ENCODE results near the gene REXO1. TPM values are rescaled to one million over a fixed set of nuclear protein-coding genes. Genes with fewer than 3 reads are reported as not detected.

The REXO1 gene
- total RNA-seq, 2 donors from 2014 or later, result 41.4 to 46.5 TPM

GRCh38 chr19:1871630-1872029 lies 23.3 kb upstream of the REXO1 start:
- peaks cover 32% of the 10 kb centered on the region for H3K4me1 Mint-ChIP-seq (ENCODE audit: low read depth)
- DNase-seq (no peak), ATAC-seq (replicated peaks in 1 of 2) (no peak)
- no peaks in the 10 kb centered on the region for H3K27me3 Mint-ChIP-seq (ENCODE audit: low read depth)
- H3K36me3 Mint-ChIP-seq (ENCODE audit: insufficient read depth in 2 of 2), result peaks cover 6 to 9% of the 10 kb centered on the region in 2 donors
- H3K27ac Mint-ChIP-seq, result no peak overlapping the region
- H3K4me3 Mint-ChIP-seq, result no peak overlapping the region
- H3K9me3 Mint-ChIP-seq, result no peaks in the 10 kb centered on the region

DNA sequence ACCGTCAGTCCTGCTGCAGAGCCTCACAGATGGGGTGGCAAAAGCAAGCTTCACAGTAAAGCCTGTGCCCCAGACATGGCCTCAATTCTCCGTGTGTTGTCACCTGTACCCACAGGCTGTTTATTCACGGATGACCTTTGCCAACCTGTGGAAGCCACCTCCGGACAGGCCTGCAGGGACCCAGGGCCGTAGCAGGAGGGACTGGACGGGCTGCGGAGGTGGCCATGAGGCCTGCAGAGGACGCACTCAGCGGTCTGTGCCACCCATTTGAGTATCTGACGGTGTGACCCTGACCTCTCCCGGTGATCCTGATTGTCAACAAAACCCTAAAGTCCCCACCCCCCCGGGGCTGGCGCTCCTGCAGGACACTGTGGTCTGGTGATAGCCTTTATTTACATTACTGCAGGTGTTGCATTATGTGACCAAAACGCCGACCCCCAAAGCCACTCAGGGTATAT lies 22.9 kb upstream of the REXO1 start:
- H3K27ac Mint-ChIP-seq, result no peak overlapping the region
- peaks cover 28% of the 10 kb centered on the region for H3K4me1 Mint-ChIP-seq (ENCODE audit: low read depth)
- no peaks in the 10 kb centered on the region for H3K27me3 Mint-ChIP-seq (ENCODE audit: low read depth)
- peaks cover 6 to 9% of the 10 kb centered on the region in 2 donors for H3K36me3 Mint-ChIP-seq (ENCODE audit: insufficient read depth in 2 of 2)
- ATAC-seq (replicated peaks in 1 of 2) (no peak), DNase-seq (no peak)
- H3K9me3 Mint-ChIP-seq, result no peaks in the 10 kb centered on the region
- H3K4me3 Mint-ChIP-seq, result no peak overlapping the region

- H3K27ac Mint-ChIP-seq, result no peak overlapping the region
- no peak for ATAC-seq (replicated peaks in 1 of 2)
- H3K4me3 Mint-ChIP-seq, result no peak overlapping the region
Observed at GRCh38 chr19:1868971-1869370, 20.7 kb upstream of the REXO1 start.

GRCh38 chr19:1867349-1867724 lies 19.1 kb upstream of the REXO1 start:
- Mint-ChIP-seq H3K4me1 (ENCODE audit: low read depth) (peaks cover 11% of the 10 kb centered on the region), H3K27ac (no peak overlapping the region), H3K9me3 (no peaks in the 10 kb centered on the region), H3K36me3 (ENCODE audit: insufficient read depth in 2 of 2) (peaks cover 0 to 7% of the 10 kb centered on the region in 2 donors), H3K27me3 (ENCODE audit: low read depth) (no peaks in the 10 kb centered on the region), H3K4me3 (no peak overlapping the region)
- no peak for DNase-seq
- ATAC-seq (replicated peaks in 1 of 2), result no peak

More at GRCh38 chr19:1868971-1869370, 20.7 kb upstream of the REXO1 start:
- no peak for DNase-seq
- Mint-ChIP-seq H3K36me3 (ENCODE audit: insufficient read depth in 2 of 2) (peaks cover 0 to 7% of the 10 kb centered on the region in 2 donors), H3K27me3 (ENCODE audit: low read depth) (no peaks in the 10 kb centered on the region), H3K4me1 (ENCODE audit: low read depth) (peaks cover 17% of the 10 kb centered on the region), H3K9me3 (no peaks in the 10 kb centered on the region)

- Mint-ChIP-seq H3K27me3 (ENCODE audit: low read depth) (no peaks in the 10 kb centered on the region), H3K4me1 (ENCODE audit: low read depth) (peaks cover 15% of the 10 kb centered on the region), H3K36me3 (ENCODE audit: insufficient read depth in 2 of 2) (peaks cover 0 to 7% of the 10 kb centered on the region in 2 donors), H3K9me3 (no peaks in the 10 kb centered on the region), H3K27ac (no peak overlapping the region), H3K4me3 (no peak overlapping the region)
- DNase-seq, result no peak
- no peak for ATAC-seq (replicated peaks in 1 of 2)
Observed at GRCh38 chr19:1866693-1867348, 18.5 kb upstream of the REXO1 start.

DNA sequence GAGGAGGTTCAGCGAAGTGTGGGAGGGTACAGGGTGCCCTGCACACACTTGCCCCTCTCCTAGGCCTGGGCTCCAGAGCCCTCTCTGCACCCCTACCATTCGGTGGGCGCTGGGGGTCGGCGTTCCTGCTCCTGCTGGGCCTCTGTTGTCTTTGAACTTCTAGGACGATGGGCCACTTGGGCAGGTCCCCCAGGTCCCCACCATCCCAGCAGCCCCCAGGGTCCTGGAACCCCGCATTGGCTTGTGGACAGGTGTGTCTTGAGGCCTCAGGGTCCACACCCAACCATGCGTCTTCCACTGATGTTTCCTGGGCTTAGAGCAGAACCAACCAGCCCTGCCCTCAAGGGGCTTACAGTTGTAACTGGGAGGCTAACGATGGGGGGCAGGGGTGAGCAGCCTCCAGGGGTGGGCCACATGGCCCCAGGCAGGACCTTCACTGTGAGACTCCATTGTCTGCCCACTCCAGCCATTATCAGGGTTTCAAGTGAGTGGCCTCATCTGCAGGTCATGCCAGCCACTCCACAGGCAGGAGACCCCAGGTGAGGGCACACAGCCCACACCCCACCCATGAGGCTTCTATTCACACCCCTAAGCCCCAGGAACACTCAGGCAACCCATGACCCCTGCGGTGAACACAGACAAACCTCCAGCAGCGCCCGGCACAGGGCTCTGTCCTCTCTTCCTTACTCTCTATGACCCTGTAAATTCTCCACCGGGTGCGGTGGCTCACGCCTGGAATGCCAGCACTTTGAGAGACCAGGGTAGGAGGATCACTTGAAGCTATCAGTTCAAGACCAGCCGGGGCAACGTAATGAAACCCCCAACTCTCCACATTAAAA lies 17.1 kb upstream of the REXO1 start:
- Mint-ChIP-seq H3K27me3 (ENCODE audit: low read depth) (no peaks in the 10 kb centered on the region), H3K36me3 (ENCODE audit: insufficient read depth in 2 of 2) (peaks cover 0 to 4% of the 10 kb centered on the region in 2 donors), H3K4me3 (peak overlapping the region; percentile 79 to 84), H3K4me1 (ENCODE audit: low read depth) (peaks cover 21% of the 10 kb centered on the region), H3K27ac (peak overlapping the region; percentile 12), H3K9me3 (no peaks in the 10 kb centered on the region)
- DNase-seq (no peak), ATAC-seq (replicated peaks in 1 of 2) (no peak)

DNA sequence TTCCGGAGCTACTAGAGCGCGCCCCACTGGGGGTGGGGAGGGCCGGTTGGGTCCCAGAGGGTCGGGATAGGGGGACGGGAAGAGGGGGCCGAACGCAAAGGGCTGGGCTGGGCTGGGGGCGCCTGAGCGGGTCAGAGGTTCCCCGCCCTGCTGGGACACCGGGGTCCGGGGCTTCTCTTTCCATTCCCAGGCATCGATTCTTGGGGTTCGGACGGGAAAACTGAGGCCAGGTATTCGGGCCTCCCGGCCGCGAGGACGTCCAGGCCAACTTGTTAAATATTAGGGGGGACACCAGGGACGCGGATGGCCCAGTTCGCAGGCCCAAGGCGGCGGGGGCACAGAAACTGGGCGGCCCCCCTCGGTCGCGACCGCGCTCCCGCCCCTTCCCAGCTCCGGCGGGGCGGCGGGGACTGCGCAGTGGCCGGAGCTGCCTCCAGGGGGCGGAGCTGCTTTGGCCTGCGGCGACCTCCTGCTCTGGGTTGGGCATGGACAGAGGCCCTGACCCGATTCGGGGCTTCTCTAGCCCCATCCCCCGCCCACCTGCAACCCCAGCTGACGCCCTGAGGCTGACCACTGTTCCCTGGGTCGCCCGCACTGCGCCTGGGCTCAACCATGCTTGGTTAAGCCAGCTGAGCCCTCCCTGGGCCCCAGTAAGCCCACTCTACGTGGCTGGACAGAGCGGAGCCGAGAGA lies 16.3 kb upstream of the REXO1 start:
- Mint-ChIP-seq H3K9me3 (no peaks in the 10 kb centered on the region), H3K4me1 (ENCODE audit: low read depth) (peaks cover 22% of the 10 kb centered on the region), H3K4me3 (peak overlapping the region; percentile 79 to 84), H3K27ac (peak overlapping the region; percentile 33), H3K36me3 (ENCODE audit: insufficient read depth in 2 of 2) (peaks cover 0 to 1% of the 10 kb centered on the region in 2 donors), H3K27me3 (ENCODE audit: low read depth) (no peaks in the 10 kb centered on the region)
- DNase-seq (peak; percentile 79 to 82), ATAC-seq (replicated peaks in 1 of 2) (peak; percentile 30 to 43)

GRCh38 chr19:1863638-1864479 lies 15.6 kb upstream of the REXO1 start:
- Mint-ChIP-seq H3K4me1 (ENCODE audit: low read depth) (peaks cover 27% of the 10 kb centered on the region), H3K27me3 (ENCODE audit: low read depth) (no peaks in the 10 kb centered on the region), H3K4me3 (peak overlapping the region; percentile 79 to 84), H3K27ac (no peak overlapping the region), H3K9me3 (no peaks in the 10 kb centered on the region), H3K36me3 (ENCODE audit: insufficient read depth in 2 of 2) (peaks cover 0 to 1% of the 10 kb centered on the region in 2 donors)
- peak; percentile 74 for ATAC-seq (replicated peaks in 1 of 2)
- DNase-seq, result peak; percentile 95 to 96

DNA sequence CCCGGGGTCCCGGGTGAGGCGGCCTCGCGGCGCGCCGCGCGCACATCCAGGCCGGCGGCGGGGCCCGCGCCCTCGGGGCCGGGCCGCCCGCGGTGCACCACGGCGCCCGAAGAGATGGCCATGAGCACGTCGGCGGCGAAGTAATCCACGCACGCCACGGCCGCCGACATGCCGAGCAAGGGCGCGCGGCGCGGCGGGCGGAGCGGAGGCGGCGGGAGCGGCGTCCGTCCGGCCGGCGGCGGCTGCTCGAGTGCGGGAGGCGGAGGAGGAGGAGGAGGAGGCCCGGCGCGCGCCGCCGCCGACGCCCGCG lies 15.0 kb upstream of the REXO1 start, which contains the start of gene KLF16:
Gene KLF16, minus strand, starts transcription at position 252 of the 310 bp plus-strand sequence. Its CDS starts 82 bp downstream, at position 170.
- DNase-seq (no peak), ATAC-seq (replicated peaks in 1 of 2) (peak; percentile 1 to 4)
- peaks cover 33% of the 10 kb centered on the region for H3K4me1 Mint-ChIP-seq (ENCODE audit: low read depth)
- H3K27me3 Mint-ChIP-seq (ENCODE audit: low read depth), result no peaks in the 10 kb centered on the region
- H3K4me3 Mint-ChIP-seq, result peak within 1 kb of the TSS; percentile 95 to 99
- peaks cover 0 to 1% of the 10 kb centered on the region in 2 donors for H3K36me3 Mint-ChIP-seq (ENCODE audit: insufficient read depth in 2 of 2)
- no peaks in the 10 kb centered on the region for H3K9me3 Mint-ChIP-seq
- H3K27ac Mint-ChIP-seq, result peak within 1 kb of the TSS; percentile 85

DNA sequence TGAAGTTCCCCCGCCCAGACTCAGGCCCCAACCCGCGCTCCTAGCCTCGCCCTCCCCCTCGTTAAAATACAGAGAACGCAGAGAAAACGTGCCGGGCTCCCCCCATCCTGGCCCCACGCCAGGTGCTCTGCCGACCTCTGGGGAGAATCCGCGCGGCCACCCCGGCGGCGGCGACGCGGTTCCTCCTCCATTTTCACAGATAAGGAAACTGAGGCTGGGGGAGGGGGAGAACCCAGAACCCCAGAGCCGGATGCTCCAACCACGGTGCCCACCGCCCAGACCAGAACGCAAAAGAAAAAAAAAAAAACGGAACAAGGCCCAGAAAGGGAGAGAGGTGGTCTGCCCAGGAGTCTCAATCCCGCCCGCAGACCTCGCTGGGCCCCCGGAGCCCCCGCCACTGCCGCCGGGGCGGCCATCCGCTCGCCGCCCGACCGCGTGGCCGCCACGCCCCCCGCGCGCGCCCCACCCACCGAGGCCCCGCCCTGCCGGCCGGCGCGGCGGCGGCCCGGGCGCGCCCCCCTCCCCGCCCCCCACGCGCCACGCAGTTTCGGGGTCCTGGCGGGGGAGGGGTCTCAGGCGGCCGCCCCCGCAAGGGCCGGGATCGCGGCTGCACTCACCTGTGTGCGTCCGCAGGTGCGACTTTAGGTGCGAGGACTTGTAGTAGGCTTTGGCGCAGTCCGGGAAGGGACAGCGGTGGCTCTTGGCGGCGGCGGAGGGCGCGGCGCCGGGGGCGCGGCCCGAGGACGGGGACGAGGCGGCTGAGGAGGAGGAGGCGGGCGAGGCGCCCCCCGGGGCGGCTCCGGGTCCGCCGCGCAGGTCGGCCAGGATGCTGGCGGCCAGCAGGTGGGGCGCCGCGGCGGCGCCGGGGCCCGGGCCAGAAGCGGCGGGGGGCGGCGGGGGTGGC lies 14.4 kb upstream of the REXO1 start:
- ATAC-seq (replicated peaks in 1 of 2) (peak; percentile 3 to 6), DNase-seq (peak; percentile 67 to 74)
- Mint-ChIP-seq H3K4me1 (ENCODE audit: low read depth) (peaks cover 34% of the 10 kb centered on the region), H3K36me3 (ENCODE audit: insufficient read depth in 2 of 2) (peaks cover 0 to 1% of the 10 kb centered on the region in 2 donors), H3K9me3 (no peaks in the 10 kb centered on the region), H3K27ac (peak overlapping the region; percentile 85), H3K27me3 (ENCODE audit: low read depth) (no peaks in the 10 kb centered on the region), H3K4me3 (peak overlapping the region; percentile 95 to 99)

DNA sequence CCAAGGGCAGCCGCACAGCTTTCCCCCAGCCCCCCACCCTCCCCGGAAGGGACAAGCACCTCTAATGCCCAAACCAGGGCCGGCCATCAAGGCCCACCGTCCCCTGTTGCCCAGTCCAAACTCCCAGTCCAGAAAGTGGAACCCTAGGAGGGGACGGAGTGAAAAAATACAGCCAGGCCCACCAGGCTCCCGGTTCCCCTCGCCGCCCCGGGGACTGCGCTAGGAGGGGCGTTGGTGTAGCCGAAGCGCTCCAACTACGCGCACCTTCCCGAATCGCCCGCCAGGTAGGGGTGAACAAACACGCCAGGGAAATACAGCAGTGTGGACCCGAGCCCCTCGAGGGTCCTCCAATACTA lies 13.8 kb upstream of the REXO1 start:
- no peaks in the 10 kb centered on the region for H3K9me3 Mint-ChIP-seq
- ATAC-seq (replicated peaks in 1 of 2), result no peak
- H3K4me1 Mint-ChIP-seq (ENCODE audit: low read depth), result peaks cover 34% of the 10 kb centered on the region
- H3K36me3 Mint-ChIP-seq (ENCODE audit: insufficient read depth in 2 of 2), result peaks cover 0 to 1% of the 10 kb centered on the region in 2 donors
- H3K4me3 Mint-ChIP-seq, result peak overlapping the region; percentile 95 to 99
- no peak for DNase-seq
- H3K27ac Mint-ChIP-seq, result peak overlapping the region; percentile 85
- no peaks in the 10 kb centered on the region for H3K27me3 Mint-ChIP-seq (ENCODE audit: low read depth)
